ENCODE results near the gene KCNMA1. TPM values are rescaled to one million over a fixed set of nuclear protein-coding genes. Genes with fewer than 3 reads are reported as not detected.

Gene KCNMA1
- total RNA-seq, 1 experiment from 2014 or later: 20.7 TPM

GRCh38 chr10:77505431-77506334 is 131.9 kb downstream of the KCNMA1 start:
- TF ChIP-seq CTCF (IDR thresholded peaks at IDR 0.05; ENCODE audit: insufficient read depth in 1 of 2, low read depth in 1 of 2, low read length in 1 of 2, severe bottlenecking in 1 of 2, unreplicated experiment in 1 of 2): no peak
- intact Hi-C loops (cut with micrococcal nuclease; ENCODE audit: unreplicated experiment): no loop called here
- H3K27me3 ChIP-seq (replicated peaks; ENCODE audit: control insufficient read depth, insufficient read depth, low read length): no peaks in the 10 kb centered on the region
- no peaks in the 10 kb centered on the region for H3K27me3 Mint-ChIP-seq (ENCODE audit: insufficient read depth, unreplicated experiment)
- H3K4me1 Mint-ChIP-seq (ENCODE audit: low read depth, unreplicated experiment): peaks cover 17% of the 10 kb centered on the region
- POLR2A ChIA-PET: no interaction called here
- no peaks in the 10 kb centered on the region for H3K9me3 Mint-ChIP-seq (ENCODE audit: unreplicated experiment)
- H3K9me3 ChIP-seq: no peaks in the 10 kb centered on the region
- peak in 1 of 2 experiments; percentile 19 for DNase-seq
- CTCF ChIA-PET: interaction anchor here (0.6 to 1.0 kb wide), 3 partner anchors 19 to 332 kb away, joined by 3 to 4 read pairs (median 4); no protein-coding TSS in a partner anchor
- H3K4me3 Mint-ChIP-seq (ENCODE audit: unreplicated experiment): no peak overlapping the region
- peak overlapping the region; percentile 28 for H3K27ac Mint-ChIP-seq (ENCODE audit: unreplicated experiment)
- H3K4me3 ChIP-seq (ENCODE audit: low read depth, low read length): no peak overlapping the region
- no peaks in the 10 kb centered on the region for H3K36me3 ChIP-seq (ENCODE audit: control insufficient read depth, insufficient read depth, low read length)
- no peaks in the 10 kb centered on the region for H3K36me3 Mint-ChIP-seq (ENCODE audit: insufficient read depth, unreplicated experiment)
- BruUV-seq (replicated peaks): no TSS peak
- H3K4me1 ChIP-seq: peaks cover 29% of the 10 kb centered on the region

- no peaks in the 10 kb centered on the region for H3K36me3 Mint-ChIP-seq (ENCODE audit: insufficient read depth, unreplicated experiment)
- intact Hi-C loops (cut with micrococcal nuclease; ENCODE audit: unreplicated experiment): no loop called here
- H3K4me3 Mint-ChIP-seq (ENCODE audit: unreplicated experiment): no peak overlapping the region
- H3K27ac Mint-ChIP-seq (ENCODE audit: unreplicated experiment): no peak overlapping the region
- H3K4me1 Mint-ChIP-seq (ENCODE audit: low read depth, unreplicated experiment): peaks cover 17% of the 10 kb centered on the region
- Histone ChIP-seq H3K4me1 (peaks cover 22% of the 10 kb centered on the region), H3K4me3 (ENCODE audit: low read depth, low read length) (no peak overlapping the region), H3K9me3 (no peaks in the 10 kb centered on the region), H3K27me3 (replicated peaks; ENCODE audit: control insufficient read depth, insufficient read depth, low read length) (no peaks in the 10 kb centered on the region), H3K36me3 (ENCODE audit: control insufficient read depth, insufficient read depth, low read length) (no peaks in the 10 kb centered on the region)
- no peaks in the 10 kb centered on the region for H3K27me3 Mint-ChIP-seq (ENCODE audit: insufficient read depth, unreplicated experiment)
- ChIA-PET CTCF (interaction anchor here (1.0 to 1.1 kb wide), 2 partner anchors 8 to 82 kb away, joined by 3 read pairs; no protein-coding TSS in a partner anchor), POLR2A (no interaction called here)
- no TSS peak for BruUV-seq (replicated peaks)
- DNase-seq: peak in 1 of 2 experiments; percentile 23
- peak in 1 of 2 experiments; percentile 26 for TF ChIP-seq CTCF (IDR thresholded peaks at IDR 0.05; ENCODE audit: insufficient read depth in 1 of 2, low read depth in 1 of 2, low read length in 1 of 2, severe bottlenecking in 1 of 2, unreplicated experiment in 1 of 2)
- no peaks in the 10 kb centered on the region for H3K9me3 Mint-ChIP-seq (ENCODE audit: unreplicated experiment)
Measured at GRCh38 chr10:77504873-77505257, 132.7 kb downstream of the KCNMA1 start.

GRCh38 chr10:77504196-77504872 is 133.3 kb downstream of the KCNMA1 start:
- H3K9me3 Mint-ChIP-seq (ENCODE audit: unreplicated experiment): no peaks in the 10 kb centered on the region
- no TSS peak for BruUV-seq (replicated peaks)
- intact Hi-C loops (cut with micrococcal nuclease; ENCODE audit: unreplicated experiment): no loop called here
- H3K27me3 Mint-ChIP-seq (ENCODE audit: insufficient read depth, unreplicated experiment): no peaks in the 10 kb centered on the region
- Histone ChIP-seq H3K4me1 (peaks cover 19% of the 10 kb centered on the region), H3K36me3 (ENCODE audit: control insufficient read depth, insufficient read depth, low read length) (no peaks in the 10 kb centered on the region), H3K27me3 (replicated peaks; ENCODE audit: control insufficient read depth, insufficient read depth, low read length) (no peaks in the 10 kb centered on the region), H3K4me3 (ENCODE audit: low read depth, low read length) (no peak overlapping the region), H3K9me3 (no peaks in the 10 kb centered on the region)
- ChIA-PET CTCF (interaction anchor here (1.0 to 1.1 kb wide), 2 partner anchors 8 to 83 kb away, joined by 3 read pairs; no protein-coding TSS in a partner anchor), POLR2A (no interaction called here)
- no peak overlapping the region for H3K4me3 Mint-ChIP-seq (ENCODE audit: unreplicated experiment)
- no peak for TF ChIP-seq CTCF (IDR thresholded peaks at IDR 0.05; ENCODE audit: insufficient read depth in 1 of 2, low read depth in 1 of 2, low read length in 1 of 2, severe bottlenecking in 1 of 2, unreplicated experiment in 1 of 2)
- peaks cover 17% of the 10 kb centered on the region for H3K4me1 Mint-ChIP-seq (ENCODE audit: low read depth, unreplicated experiment)
- no peaks in the 10 kb centered on the region for H3K36me3 Mint-ChIP-seq (ENCODE audit: insufficient read depth, unreplicated experiment)
- DNase-seq: no peak
- no peak overlapping the region for H3K27ac Mint-ChIP-seq (ENCODE audit: unreplicated experiment)
